ENCODE results near the gene SCP2D1.

DNA sequence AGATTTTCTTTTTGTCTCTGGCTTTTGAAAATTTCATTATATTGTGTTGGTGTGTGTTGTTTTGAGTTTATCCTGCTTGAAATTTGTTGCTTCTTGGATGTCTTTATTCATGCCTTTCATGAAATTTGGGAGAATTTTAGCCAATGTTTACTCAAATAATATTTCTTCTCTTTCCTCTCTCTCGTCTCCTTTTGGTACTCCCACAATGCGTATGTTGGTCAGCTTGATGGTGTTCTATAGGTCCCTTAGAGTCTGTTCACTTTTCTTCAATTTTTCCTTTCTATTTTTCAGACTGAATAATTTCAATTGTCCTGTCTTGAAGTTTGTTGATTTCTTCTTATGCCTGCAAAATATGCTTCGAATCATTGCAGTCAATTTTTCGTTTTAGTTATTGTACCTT is 39.6 kb downstream of the SCP2D1 start:
- no peak for TF ChIP-seq POLR2AphosphoS5 (IDR thresholded peaks at IDR 0.05; ENCODE audit: low read depth, low read length)
- no peak for TF ChIP-seq CTCF (IDR thresholded peaks at IDR 0.05 in 2 of 3, conservative IDR thresholded peaks at IDR 0.05 in 1 of 3; ENCODE audit: borderline replicate concordance in 1 of 3, insufficient read depth in 1 of 3, low read depth in 2 of 3, low read length in 2 of 3)
